ENCODE measurements around the gene EIF4H. TPM values are rescaled to one million over a fixed set of nuclear protein-coding genes. Genes with fewer than 3 reads are reported as not detected.

Gene EIF4H
- total and polyA plus RNA-seq, 12 donors = 76.2 to 239 (median 191) TPM

GRCh38 chr7:74173491-74173865, 678 bp upstream of the EIF4H start:
- Histone ChIP-seq H3K9me3 (no peaks in the 10 kb centered on the region), H3K27me3 (no peaks in the 10 kb centered on the region), H3K27ac (peak overlapping the region; percentile 45 to 96 (median 95)), H3K36me3 (peaks cover 0 to 24% (median 7%) of the 10 kb centered on the region in 9 donors), H3K4me3 (peak overlapping the region; percentile 0 to 99 (median 92)), H3K4me1 (peaks cover 12 to 45% (median 41%) of the 10 kb centered on the region in 9 donors)
- TF ChIP-seq, protein P1, sequence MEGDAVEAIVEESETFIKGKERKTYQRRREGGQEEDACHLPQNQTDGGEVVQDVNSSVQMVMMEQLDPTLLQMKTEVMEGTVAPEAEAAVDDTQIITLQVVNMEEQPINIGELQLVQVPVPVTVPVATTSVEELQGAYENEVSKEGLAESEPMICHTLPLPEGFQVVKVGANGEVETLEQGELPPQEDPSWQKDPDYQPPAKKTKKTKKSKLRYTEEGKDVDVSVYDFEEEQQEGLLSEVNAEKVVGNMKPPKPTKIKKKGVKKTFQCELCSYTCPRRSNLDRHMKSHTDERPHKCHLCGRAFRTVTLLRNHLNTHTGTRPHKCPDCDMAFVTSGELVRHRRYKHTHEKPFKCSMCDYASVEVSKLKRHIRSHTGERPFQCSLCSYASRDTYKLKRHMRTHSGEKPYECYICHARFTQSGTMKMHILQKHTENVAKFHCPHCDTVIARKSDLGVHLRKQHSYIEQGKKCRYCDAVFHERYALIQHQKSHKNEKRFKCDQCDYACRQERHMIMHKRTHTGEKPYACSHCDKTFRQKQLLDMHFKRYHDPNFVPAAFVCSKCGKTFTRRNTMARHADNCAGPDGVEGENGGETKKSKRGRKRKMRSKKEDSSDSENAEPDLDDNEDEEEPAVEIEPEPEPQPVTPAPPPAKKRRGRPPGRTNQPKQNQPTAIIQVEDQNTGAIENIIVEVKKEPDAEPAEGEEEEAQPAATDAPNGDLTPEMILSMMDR (IDR thresholded peaks at IDR 0.05) = no peak
- DNase-seq = no peak
- intact Hi-C loops (cut with DNase I) = loop anchor here in 4 of 10 donors (5.0 to 10.0 kb wide), 4 partner anchors 79 to 309 kb away; partner anchors contain the start of genes RFC2 (in 1 of the 4) and TMEM270 (in 1 of the 4)
- WGBS, 2 donors = 7 to 8% methylated on average over 11 of the region's 11 CpGs
- peak in 1 of 8 donors; percentile 4 for ATAC-seq

DNA sequence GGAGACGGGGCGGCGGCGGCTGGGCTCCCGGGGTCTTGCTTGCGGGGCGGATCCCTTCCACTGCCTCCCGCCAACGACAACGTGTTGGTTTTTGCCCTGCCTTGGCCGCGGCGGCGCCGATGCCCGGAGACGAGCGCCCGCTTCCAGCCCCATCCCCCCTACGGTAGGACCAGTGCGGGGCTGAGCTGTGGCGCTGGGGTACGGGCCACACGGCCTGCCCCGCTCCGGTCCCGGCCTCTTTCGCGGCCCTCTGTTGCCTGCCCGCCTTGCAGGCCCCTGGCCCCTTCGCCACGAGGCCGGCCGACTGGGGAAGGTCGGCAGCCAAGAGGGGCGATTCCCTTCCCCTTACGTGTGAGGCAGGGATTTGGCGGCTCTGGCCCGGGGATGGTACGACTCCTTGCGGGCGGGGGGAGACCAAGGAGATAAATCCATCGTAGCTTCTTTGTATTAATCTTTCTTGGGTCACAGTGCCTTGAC, 488 bp downstream of the EIF4H start:
- peaks cover 0 to 36% (median 7%) of the 10 kb centered on the region in 9 donors for H3K36me3 ChIP-seq
- ATAC-seq = peak; percentile 9 to 43 (median 24)
- intact Hi-C loops (cut with DNase I) = loop anchor here in 6 of 10 donors (5.0 to 10.0 kb wide), 5 partner anchors 78 to 310 kb away; partner anchors contain the start of genes LIMK1 (in 1 of the 6), RFC2 (in 1 of the 6) and TMEM270 (in 1 of the 6)
- WGBS, 2 donors = 0% methylated on average over 41 to 43 of the region's 43 CpGs
- no peaks in the 10 kb centered on the region for H3K9me3 ChIP-seq
- TF ChIP-seq, protein P1 (IDR thresholded peaks at IDR 0.05) = peak in 1 of 9 donors; percentile 15
- H3K27ac ChIP-seq = peak overlapping the region; percentile 64 to 96 (median 95)
- peak overlapping the region; percentile 80 to 99 (median 95) for H3K4me3 ChIP-seq
- peaks cover 16 to 57% (median 53%) of the 10 kb centered on the region in 9 donors for H3K4me1 ChIP-seq
- peak; percentile 38 to 41 for DNase-seq
- H3K27me3 ChIP-seq = no peaks in the 10 kb centered on the region

DNA sequence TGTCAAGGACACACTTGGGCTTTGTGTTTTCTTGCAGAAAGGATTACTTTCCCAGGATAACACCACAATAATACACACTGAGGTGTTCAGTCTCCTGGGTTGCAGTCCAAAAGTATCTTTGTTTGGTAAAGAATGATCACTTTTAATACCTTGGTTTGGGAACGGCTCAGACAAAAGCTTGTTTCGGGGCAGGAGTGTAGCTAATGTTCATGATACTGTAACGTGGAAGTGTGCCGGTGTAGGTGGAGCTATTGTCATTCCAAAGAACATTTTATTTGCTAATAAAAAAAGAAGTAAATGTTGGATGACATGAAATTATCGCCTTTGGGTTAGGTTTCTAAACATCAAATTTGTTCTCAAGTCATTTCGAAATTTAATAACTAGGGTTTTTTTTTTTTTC, 1.2 kb downstream of the EIF4H start:
- no peak for ATAC-seq
- Histone ChIP-seq H3K27me3 (no peaks in the 10 kb centered on the region), H3K36me3 (peaks cover 0 to 43% (median 7%) of the 10 kb centered on the region in 9 donors), H3K9me3 (no peaks in the 10 kb centered on the region), H3K4me1 (peaks cover 16 to 64% (median 59%) of the 10 kb centered on the region in 9 donors), H3K4me3 (peak overlapping the region; percentile 80 to 99 (median 95)), H3K27ac (peak overlapping the region in 7 of 10 donors; percentile 64 to 96 (median 95))
- intact Hi-C loops (cut with DNase I) = loop anchor here in 4 of 10 donors (5.0 to 10.0 kb wide), 4 partner anchors 83 to 311 kb away; partner anchors contain the start of genes LIMK1 (in 1 of the 4) and TMEM270 (in 1 of the 4)
- TF ChIP-seq, protein P1 (IDR thresholded peaks at IDR 0.05) = no peak
- WGBS, 2 donors = 11 to 19% methylated on average over 6 of the region's 6 CpGs
- DNase-seq = no peak

DNA sequence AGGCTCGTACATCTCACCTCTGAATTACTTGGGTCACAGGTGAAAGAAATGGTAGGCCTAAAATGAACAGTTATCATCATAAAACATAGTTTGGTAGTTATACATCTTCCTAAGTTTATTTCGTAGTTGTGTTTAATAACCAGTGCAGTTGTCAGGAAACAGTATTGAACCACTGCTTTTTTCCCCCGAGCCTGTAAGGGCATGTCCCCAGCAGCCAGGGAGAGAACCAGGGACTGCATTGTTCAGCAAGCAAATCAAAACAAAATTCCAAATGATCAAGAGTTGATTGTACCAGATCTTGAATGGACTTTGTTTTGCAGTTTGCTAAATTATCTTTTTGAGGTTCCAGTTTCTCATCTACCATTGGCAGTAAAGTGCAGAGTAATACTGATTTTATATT, 2.4 kb downstream of the EIF4H start:
- H3K36me3 ChIP-seq = peaks cover 0 to 55% (median 7%) of the 10 kb centered on the region in 9 donors
- H3K9me3 ChIP-seq = no peaks in the 10 kb centered on the region
- H3K27me3 ChIP-seq = no peaks in the 10 kb centered on the region
- peak overlapping the region in 2 of 10 donors; percentile 1 to 55 for H3K27ac ChIP-seq
- peaks cover 16 to 76% (median 71%) of the 10 kb centered on the region in 9 donors for H3K4me1 ChIP-seq
- intact Hi-C loops (cut with DNase I) = loop anchor here in 4 of 10 donors (5.0 to 10.0 kb wide), 4 partner anchors 84 to 312 kb away; partner anchors contain the start of genes LIMK1 (in 1 of the 4) and TMEM270 (in 1 of the 4)
- 37 to 43% methylated on average over 3 of the region's 3 CpGs for WGBS, 2 donors
- H3K4me3 ChIP-seq = peak overlapping the region in 3 of 10 donors; percentile 86 to 98 (median 93)
- DNase-seq (no peak), ATAC-seq (no peak)
- TF ChIP-seq, protein P1 (IDR thresholded peaks at IDR 0.05) = no peak
